ENCODE results near the gene ACTL10. TPM values are rescaled to one million over a fixed set of nuclear protein-coding genes. Genes with fewer than 3 reads are reported as not detected.

Gene ACTL10
- total and polyA plus RNA-seq, 2 of the 13 experiments (the other 11 are each of a cell fraction or from before 2014, with no cell fraction given) = not detected

DNA sequence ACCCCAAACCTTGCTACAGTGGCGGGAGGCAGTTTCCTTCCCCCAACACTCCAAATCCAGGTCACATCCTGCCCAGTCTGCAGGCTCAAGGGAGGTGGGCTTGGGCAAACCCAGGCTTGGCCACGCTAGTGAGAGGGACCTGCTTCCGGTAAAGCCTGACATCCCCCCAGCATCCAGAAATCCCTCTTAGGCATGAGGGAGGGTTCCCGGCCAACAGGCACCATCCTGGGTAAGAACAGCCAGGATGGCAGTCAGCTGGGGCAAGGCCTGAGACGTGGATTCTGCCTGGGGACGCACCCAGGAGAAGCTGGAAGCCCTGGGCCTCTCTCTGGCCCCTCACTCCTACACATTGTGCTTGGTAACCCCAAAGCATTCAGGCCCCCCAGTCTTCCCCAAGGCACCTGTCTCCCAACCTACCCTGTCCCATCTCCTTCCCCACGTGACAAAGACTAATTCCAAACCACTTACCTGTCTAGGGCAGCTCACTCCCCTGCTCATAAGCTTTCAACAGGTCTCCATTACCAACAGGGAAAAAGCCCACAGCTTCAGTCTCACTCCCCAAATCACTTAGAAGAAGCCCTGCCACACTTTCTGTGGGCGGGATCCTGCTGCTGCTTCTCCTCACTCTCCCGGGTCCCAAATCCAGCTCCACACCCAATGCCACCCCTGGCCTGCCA, 2.5 kb upstream of the ACTL10 start (continued):
- TF ChIP-seq, protein P1, sequence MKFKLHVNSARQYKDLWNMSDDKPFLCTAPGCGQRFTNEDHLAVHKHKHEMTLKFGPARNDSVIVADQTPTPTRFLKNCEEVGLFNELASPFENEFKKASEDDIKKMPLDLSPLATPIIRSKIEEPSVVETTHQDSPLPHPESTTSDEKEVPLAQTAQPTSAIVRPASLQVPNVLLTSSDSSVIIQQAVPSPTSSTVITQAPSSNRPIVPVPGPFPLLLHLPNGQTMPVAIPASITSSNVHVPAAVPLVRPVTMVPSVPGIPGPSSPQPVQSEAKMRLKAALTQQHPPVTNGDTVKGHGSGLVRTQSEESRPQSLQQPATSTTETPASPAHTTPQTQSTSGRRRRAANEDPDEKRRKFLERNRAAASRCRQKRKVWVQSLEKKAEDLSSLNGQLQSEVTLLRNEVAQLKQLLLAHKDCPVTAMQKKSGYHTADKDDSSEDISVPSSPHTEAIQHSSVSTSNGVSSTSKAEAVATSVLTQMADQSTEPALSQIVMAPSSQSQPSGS (CRISPR knock-in tag; IDR thresholded peaks at IDR 0.05) = no peak
- TF ChIP-seq ZSCAN29 (CRISPR knock-in tag; conservative IDR thresholded peaks at IDR 0.05) (no peak), ARNT2 (CRISPR knock-in tag; IDR thresholded peaks at IDR 0.05; ENCODE audit: low read depth) (no peak), TRIM24 (CRISPR knock-in tag; IDR thresholded peaks at IDR 0.05) (no peak; the same call in 1 of the 2 replicates), FOXP1 (IDR thresholded peaks at IDR 0.05) (no peak), FOXP1 (CRISPR knock-in tag; IDR thresholded peaks at IDR 0.05) (no peak), SALL2 (CRISPR knock-in tag; IDR thresholded peaks at IDR 0.05) (no peak; the same call in 1 of the 2 replicates), FOSL1 (CRISPR knock-in tag; IDR thresholded peaks at IDR 0.05; ENCODE audit: borderline replicate concordance) (no peak), HNRNPL (IDR thresholded peaks at IDR 0.05; ENCODE audit: low read depth, low read length) (0 out of 2 replicates have a peak, but pooled peaks have one; percentile 23), ZEB1 (IDR thresholded peaks at IDR 0.05; ENCODE audit: insufficient replicate concordance, low read depth) (no peak), ZNF24 (IDR thresholded peaks at IDR 0.05) (no peak), JARID2 (CRISPR knock-in tag; IDR thresholded peaks at IDR 0.05; ENCODE audit: insufficient replicate concordance) (no peak), ZNF782 (CRISPR knock-in tag; IDR thresholded peaks at IDR 0.05; ENCODE audit: borderline replicate concordance) (0 out of 2 replicates have a peak, but pooled peaks have one; percentile 18), ZNF34 (CRISPR knock-in tag; IDR thresholded peaks at IDR 0.05; ENCODE audit: borderline replicate concordance) (no peak), ZNF670 (CRISPR knock-in tag; IDR thresholded peaks at IDR 0.05; ENCODE audit: borderline replicate concordance) (no peak), ZNF605 (CRISPR knock-in tag; IDR thresholded peaks at IDR 0.05) (0 out of 2 replicates have a peak, but pooled peaks have one; percentile 13), MAFK (conservative IDR thresholded peaks at IDR 0.05 in 1 of 2, IDR thresholded peaks at IDR 0.05 in 1 of 2; ENCODE audit: low read length in 2 of 2) (no peak), NCOA1 (CRISPR knock-in tag; IDR thresholded peaks at IDR 0.05) (no peak; the same call in 1 of the 2 replicates), JDP2 (CRISPR knock-in tag; IDR thresholded peaks at IDR 0.05; ENCODE audit: borderline replicate concordance) (no peak), HMG20B (CRISPR knock-in tag; conservative IDR thresholded peaks at IDR 0.05) (0 out of 2 replicates have a peak, but pooled peaks have one; percentile 52), FOXC1 (CRISPR knock-in tag; IDR thresholded peaks at IDR 0.05; ENCODE audit: borderline replicate concordance) (no peak)
- TF ChIP-seq, protein P2, sequence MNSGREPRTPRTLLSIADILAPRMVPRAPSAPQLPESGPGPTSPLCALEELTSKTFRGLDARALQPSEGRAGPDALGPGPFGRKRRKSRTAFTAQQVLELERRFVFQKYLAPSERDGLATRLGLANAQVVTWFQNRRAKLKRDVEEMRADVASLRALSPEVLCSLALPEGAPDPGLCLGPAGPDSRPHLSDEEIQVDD (CRISPR knock-in tag; IDR thresholded peaks at IDR 0.05; ENCODE audit: borderline replicate concordance) = 0 out of 2 replicates have a peak, but pooled peaks have one; percentile 26
- TF ChIP-seq, protein P3, sequence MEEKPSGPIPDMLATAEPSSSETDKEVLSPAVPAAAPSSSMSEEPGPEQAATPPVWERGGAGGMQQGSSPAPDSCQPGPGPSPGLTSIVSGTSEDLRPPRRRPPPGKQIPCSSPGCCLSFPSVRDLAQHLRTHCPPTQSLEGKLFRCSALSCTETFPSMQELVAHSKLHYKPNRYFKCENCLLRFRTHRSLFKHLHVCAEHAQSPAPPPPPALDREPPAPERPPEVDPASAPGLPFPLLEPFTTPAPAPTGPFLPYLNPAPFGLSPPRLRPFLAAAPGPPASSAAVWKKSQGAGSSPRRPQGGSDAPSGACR (CRISPR knock-in tag; IDR thresholded peaks at IDR 0.05) = peak; percentile 70; the same call in 1 of the 2 replicates
- TF ChIP-seq, protein P4, sequence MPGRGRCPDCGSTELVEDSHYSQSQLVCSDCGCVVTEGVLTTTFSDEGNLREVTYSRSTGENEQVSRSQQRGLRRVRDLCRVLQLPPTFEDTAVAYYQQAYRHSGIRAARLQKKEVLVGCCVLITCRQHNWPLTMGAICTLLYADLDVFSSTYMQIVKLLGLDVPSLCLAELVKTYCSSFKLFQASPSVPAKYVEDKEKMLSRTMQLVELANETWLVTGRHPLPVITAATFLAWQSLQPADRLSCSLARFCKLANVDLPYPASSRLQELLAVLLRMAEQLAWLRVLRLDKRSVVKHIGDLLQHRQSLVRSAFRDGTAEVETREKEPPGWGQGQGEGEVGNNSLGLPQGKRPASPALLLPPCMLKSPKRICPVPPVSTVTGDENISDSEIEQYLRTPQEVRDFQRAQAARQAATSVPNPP (CRISPR knock-in tag; IDR thresholded peaks at IDR 0.05) = no peak
- TF ChIP-seq, protein P5, sequence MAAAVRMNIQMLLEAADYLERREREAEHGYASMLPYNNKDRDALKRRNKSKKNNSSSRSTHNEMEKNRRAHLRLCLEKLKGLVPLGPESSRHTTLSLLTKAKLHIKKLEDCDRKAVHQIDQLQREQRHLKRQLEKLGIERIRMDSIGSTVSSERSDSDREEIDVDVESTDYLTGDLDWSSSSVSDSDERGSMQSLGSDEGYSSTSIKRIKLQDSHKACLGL (CRISPR knock-in tag; IDR thresholded peaks at IDR 0.05) = no peak
